GM13976 (cell line): ENCODE measurements around the gene DSCAM.

Experiments used
- DNase-seq: peaks from one replicate; pipeline ENCODE4 v3.0.0; 2012; ENCODE audit warnings: low spot score
- in situ Hi-C: fragments of 300-500 bp; cut with MboI; formaldehyde crosslinking; loops from one replicate; pipeline ENCODE4 v1.12.0; 2022; ENCODE audit warnings: low sequenced_read_pairs, mixed read lengths, inconsistent platforms; ENCODE audit not compliant: unreplicated experiment
- TF ChIP-seq, protein P1 (sequence below): IDR thresholded peaks from 2 replicates; pipeline ENCODE4 v1.5.1; 2012; ENCODE audit warnings: borderline replicate concordance, mild to moderate bottlenecking; ENCODE audit not compliant: insufficient read depth; ENCODE audit errors: extremely low read depth, missing control alignments, control extremely low read depth

Gene DSCAM

DNA sequence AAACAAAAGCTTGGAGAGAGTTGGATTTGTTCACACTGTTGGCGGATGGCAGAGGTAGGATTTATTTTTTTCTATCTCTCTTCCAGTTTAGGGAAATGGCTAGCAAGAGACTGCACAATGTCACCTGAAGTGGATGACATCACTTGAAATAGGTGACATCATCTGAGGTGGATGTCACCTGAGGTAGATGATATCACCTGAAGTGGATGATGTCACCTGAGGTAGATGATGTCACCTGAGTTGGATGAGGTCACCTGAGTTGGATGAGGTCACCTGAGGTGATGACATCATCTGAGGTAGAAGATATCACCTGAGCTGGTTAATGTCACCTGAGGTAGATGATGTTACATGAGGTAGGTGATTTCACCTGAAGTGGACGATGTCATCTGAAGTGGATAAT is 413.4 kb downstream of the DSCAM start:
- DNase-seq, result no peak

DNA sequence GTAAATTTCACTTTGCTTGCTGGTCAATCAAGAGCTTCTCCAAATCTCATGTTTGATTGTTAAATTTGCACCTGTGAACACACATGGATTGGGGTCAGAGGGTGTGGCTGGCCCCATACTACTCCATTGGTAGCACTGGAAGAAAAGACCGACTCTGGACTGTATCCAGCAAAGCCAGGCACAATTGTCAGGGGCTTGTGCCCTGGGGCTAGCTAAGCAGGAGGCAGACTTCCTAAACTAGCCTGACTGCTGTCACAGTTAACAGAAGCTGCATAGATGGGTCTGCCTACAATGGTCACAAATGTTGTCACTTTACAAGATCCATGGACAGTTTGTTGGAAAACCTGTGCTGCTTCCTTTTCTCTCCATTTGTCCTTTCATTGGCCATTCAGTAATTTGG is 421.0 kb downstream of the DSCAM start:
- no peak for DNase-seq
- TF ChIP-seq, protein P1, sequence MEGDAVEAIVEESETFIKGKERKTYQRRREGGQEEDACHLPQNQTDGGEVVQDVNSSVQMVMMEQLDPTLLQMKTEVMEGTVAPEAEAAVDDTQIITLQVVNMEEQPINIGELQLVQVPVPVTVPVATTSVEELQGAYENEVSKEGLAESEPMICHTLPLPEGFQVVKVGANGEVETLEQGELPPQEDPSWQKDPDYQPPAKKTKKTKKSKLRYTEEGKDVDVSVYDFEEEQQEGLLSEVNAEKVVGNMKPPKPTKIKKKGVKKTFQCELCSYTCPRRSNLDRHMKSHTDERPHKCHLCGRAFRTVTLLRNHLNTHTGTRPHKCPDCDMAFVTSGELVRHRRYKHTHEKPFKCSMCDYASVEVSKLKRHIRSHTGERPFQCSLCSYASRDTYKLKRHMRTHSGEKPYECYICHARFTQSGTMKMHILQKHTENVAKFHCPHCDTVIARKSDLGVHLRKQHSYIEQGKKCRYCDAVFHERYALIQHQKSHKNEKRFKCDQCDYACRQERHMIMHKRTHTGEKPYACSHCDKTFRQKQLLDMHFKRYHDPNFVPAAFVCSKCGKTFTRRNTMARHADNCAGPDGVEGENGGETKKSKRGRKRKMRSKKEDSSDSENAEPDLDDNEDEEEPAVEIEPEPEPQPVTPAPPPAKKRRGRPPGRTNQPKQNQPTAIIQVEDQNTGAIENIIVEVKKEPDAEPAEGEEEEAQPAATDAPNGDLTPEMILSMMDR, result no peak
- in situ Hi-C loops, result no loop called here

More for the DNA sequence above, 413.4 kb downstream of the DSCAM start:
- TF ChIP-seq, protein P1, result no peak
- in situ Hi-C loops, result no loop called here

DNA sequence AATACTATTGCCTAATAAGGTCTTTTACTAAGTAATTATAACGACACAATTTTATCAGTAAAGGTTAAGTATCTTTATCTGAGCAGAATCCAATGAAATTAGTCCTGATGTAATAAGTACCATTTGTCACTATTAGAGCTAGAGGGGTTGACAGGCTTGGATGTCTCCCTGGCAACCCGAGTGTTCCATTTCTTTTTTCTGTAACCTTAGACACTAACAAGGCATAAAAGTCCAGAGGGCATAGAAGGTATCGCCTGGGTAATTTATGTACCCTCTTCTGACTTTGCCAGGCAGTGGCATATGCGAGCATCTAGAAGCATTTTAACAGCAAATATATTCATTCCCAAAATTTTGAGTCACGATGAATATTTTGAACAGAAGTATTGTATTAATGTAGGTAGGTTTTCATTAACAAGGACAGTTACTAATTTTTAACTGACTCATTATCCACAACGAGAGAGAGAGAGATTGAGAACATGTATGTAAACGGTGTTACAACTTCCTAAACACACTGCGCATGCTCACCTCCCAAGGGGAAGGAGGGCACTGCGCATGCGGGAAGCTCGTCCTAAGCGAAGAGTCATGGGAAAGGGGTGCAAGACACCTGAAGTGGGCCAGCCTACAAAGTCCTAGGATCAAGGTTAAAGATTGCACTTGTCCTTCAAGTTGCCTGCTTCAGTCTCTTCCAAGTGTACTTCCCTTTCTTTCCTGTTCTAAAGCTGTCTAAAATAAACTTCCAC is 423.9 kb downstream of the DSCAM start:
- DNase-seq, result no peak
- in situ Hi-C loops, result no loop called here
- TF ChIP-seq, protein P1, result no peak

DNA sequence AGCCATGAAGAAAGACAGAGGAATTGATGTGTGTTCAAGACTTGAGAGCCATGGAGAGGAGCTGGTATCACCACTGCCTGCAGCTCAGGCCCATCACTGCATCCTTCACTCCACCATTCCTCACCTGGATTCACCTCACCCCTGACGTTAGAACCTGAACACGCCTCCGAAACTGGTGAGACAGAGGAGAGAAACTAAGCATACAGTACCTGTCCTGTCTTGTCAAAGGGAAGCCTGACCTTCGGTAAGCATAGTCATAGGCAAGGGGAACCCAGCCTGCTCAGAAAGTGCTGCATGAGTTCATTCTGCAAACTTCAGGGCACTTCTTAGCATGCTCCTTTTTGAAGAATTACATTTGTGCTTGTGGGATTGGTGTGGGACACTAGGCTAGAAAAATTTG is 425.8 kb downstream of the DSCAM start:
- DNase-seq, result no peak
- TF ChIP-seq, protein P1, result no peak
- in situ Hi-C loops, result no loop called here

DNA sequence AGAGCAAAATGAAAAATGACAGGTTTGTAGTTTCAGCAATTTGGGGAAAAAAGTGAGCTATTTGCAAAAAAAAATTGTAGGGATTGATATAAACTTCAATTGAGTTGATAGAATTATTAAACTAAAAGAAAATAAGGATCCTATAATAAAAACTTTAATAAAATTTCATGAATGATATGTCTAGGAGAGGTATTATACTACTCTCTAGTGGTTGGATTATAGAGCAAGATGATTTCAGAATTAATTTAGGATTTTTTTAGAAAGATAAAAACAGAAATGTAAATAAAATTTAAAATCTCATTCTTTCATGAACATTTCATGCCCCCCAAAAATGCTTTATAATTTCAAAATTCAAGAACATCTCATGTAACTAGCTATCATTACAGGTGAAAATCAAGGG is 430.4 kb downstream of the DSCAM start:
- in situ Hi-C loops, result no loop called here
- TF ChIP-seq, protein P1, result no peak
- no peak for DNase-seq

DNA sequence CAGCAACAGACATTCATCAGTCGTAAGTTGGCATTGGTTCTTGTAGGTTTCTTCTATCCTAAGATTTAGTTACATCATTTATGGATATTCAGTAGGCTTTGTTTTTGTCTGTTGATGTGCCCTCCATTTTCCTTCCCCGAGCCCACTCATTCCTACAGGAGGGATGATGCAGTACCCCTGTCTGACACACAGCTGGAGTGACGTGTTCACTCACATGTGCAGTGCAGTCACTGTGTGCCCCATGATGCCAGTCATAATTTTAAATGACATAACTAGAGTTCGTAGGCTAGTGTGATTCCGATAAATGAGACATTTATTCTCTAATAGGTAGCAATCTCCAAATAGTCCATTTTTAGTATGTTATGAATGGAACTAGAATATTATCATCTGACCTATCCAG is 438.4 kb downstream of the DSCAM start:
- in situ Hi-C loops, result no loop called here
- DNase-seq, result no peak
- TF ChIP-seq, protein P1, result no peak

DNA sequence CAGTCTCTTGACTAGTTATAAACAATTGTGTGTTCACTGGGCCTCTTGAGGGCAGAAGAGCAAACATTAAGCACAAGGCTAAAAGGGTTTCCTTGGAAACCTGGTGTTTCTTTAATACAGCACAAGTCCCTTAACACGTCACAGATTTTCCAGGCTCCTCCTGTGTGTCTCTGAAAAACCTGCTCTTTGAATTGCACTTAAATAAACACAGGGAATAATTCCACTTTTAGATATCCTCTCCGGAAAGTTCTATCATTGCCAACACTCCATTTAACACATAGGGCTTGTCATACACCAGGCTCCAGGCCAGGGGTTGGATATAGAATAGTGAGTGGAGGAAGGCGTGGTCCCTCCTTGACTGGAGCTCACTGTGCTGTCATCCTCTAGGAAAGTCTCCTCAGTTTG is 442.6 kb downstream of the DSCAM start:
- no peak for DNase-seq
- TF ChIP-seq, protein P1, result no peak
- in situ Hi-C loops, result no loop called here
